ENCODE data around the gene CARMIL3.
"Not testable (repeated sequence)": the region's sequence is repeated elsewhere in the genome, so short reads cannot be mapped to it uniquely, and the experiment has no call there.

GRCh38 chr14:24024939-24025418 lies 26.8 kb upstream of the CARMIL3 start:
- not testable (repeated sequence) for TF ChIP-seq CTCF, POLR2A, POLR2AphosphoS5 (IDR thresholded peaks at IDR 0.05)

Measured in prostate gland (tissue), 2 donors.